ENCODE measurements around the gene QSOX1.
"Not testable (repeated sequence)": the region's sequence is repeated elsewhere in the genome, so short reads cannot be mapped to it uniquely, and the experiment has no call there.

QSOX1 gene

DNA sequence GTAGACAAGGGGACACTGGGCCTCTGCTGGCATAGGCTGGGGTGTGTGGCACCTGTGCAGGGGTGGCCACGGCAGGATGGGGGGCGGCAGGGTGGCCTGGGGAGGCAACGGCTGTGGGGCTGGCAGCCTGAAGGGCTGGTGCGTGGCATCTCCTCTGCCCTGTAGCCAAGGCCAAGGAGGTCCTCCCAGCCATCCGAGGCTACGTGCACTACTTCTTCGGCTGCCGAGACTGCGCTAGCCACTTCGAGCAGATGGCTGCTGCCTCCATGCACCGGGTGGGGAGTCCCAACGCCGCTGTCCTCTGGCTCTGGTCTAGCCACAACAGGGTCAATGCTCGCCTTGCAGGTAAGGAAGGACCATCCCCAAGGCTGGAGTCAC lies 39.4 kb downstream of the QSOX1 start:
- DNase-seq, result no peak

DNA sequence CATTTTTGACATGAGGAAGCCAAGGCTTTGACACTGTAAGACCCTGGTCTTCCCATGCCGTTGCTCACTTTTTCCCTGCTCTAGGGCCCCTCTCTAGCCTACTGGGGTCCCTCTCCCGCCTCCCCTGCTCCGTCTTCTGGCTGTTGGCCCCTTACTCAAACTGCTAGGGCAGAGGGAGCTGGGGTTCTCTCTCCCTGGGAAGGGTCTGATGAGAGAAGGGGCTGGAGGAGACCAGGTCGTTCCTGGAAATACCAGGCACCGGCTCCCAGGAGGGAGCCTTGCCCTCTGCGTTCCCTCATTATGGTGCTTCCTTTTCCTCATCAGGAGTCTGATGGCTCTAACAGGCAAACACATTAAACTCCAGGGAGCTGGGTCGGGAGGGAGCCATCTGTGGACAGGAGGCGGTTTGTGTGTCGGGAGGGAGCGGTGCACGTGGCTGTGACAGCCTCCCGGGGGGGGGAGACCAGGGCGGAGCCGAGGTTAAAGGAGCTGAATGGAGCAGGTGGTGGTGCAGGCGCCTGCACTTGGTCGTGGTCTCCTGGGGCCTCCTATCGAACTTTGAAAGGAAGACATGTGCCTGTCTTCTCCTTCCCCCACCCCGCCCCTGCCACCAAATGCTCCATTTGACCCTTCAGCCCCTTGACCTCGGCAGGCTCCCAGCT lies 40.0 kb downstream of the QSOX1 start:
- DNase-seq, result no peak

DNA sequence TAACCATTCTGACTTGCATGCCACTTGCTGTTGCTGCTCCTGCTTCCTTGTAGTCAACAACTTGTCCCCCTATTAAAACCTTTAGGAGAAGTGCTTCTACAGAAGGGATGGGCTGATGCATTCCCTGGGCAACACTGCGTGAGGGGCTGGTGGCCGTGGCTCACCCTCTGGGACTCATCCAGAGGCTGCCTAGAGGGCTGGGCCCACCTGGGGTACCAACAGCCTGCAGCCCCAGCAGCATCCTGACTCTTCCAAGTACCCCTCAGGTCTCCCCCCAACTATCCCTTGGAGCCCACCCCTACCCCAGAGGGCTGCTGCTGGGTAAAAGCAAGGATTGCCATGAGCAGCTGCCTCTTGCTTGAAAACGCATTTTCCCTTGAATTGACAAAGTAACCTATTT lies 40.7 kb downstream of the QSOX1 start:
- no peak for DNase-seq

DNA sequence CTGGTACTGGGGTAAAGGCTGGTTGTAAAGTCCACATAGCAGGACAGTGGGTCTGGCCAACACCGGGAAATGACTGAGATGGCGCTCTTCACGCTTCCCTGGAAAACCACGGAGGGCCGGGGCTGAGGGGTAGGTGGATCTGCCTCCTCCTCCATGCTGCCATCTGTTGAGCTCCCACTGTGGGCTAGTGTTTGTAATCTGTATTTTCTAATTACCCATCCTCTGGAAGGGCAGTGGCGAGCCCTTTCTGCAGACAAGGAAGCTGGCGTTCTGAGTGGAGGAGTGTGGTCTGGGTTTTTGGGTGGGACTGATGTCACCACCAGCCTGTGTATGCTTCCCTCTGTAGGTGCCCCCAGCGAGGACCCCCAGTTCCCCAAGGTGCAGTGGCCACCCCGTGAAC lies 41.2 kb downstream of the QSOX1 start:
- no peak for DNase-seq

GRCh38 chr1:180196436-180197003 lies 41.9 kb downstream of the QSOX1 start:
- no peak for DNase-seq

DNA sequence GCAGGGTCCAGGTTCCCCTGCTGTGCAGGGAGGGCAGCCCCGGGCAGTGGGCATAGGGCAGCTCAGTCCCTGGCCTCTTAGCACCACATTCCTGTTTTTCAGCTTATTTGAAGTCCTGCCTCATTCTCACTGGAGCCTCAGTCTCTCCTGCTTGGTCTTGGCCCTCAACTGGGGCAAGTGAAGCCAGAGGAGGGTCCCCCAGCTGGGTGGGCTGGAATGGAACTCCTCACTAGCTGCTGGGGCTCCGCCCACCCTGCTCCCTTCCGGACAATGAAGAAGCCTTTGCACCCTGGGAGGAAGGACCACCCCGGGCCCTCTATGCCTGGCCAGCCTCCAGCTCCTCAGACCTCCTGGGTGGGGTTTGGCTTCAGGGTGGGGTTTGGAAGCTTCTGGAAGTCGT lies 42.6 kb downstream of the QSOX1 start:
- DNase-seq, result no peak

DNA sequence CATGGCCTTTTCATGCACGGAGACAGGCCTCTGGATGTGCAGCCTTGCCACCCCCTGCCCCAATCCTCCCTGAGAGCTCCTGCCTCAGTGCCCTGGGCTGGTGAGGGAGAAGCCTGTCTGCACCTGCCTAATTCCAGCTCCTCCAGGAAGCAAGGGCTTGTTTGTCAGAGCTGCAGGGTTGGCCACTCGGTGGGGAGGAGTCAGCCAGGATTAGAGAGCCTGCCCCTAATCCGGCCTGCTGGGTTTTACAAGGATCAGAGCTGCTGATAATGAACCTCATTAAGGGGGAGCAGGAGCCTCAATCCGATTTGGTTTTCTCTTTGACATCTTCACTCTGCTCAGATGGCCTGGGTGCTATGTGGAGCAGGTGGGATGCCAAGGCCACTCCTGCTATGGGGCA lies 43.5 kb downstream of the QSOX1 start:
- no peak for DNase-seq

DNA sequence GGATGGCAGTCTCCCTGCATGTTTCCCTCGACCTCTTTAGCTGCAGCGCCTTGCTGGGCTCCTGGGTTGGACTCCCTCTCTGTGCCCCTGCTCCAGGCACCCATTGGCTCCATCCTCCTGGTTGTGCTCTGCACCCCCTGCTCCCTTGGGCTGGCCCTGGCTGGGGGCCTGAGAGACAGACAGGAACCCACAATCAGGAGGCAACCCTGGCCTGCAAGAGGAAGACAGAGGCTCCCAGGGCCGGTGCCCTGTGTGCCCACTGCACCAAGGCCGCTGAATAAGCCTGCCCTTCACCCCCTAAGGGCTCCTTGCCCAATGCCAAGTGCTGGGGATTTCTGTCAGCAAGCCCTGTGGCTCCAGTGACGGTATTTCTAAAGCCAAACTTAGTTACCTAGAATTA lies 43.9 kb downstream of the QSOX1 start:
- no peak for DNase-seq

- DNase-seq, result no peak
These were observed 44.3 kb downstream of the QSOX1 start for GRCh38 chr1:180199018-180199417.

DNA sequence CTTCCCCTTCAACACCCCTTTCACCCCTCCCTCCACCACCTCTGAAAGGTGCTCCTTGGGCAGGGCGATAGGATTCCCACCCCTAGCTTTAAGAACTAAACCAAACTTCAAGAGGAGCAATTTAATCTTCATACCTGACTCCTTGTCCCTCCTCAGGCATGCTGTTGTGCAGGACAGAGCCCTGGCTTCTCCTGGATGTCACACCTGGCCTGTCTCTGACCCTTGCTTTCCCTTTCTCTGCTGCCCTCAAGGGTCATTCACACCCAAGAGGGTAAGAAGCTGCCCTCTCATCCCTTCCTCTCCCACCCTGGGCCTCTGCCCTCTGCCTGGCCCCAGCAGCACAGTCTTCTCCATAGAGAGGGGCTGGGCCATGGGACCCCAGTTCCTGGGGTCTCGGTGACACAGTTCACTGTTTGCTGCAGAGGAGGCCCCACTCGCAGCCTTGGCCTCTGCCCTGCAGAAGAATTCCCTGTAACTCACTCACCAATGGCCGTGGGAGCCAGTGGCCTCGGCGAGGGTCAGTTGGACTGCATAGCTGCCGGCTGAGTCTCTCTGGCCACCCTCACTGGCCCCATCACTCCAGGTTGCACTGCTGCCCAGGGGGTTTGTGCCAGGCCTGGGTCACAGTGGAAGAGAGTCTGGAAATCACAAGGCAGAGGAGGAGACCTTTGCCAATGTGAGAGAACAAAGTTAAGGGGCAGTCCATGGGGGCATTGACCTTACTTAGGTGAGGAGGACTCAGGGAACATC lies 47.0 kb downstream of the QSOX1 start:
- DNase-seq, result no peak

DNA sequence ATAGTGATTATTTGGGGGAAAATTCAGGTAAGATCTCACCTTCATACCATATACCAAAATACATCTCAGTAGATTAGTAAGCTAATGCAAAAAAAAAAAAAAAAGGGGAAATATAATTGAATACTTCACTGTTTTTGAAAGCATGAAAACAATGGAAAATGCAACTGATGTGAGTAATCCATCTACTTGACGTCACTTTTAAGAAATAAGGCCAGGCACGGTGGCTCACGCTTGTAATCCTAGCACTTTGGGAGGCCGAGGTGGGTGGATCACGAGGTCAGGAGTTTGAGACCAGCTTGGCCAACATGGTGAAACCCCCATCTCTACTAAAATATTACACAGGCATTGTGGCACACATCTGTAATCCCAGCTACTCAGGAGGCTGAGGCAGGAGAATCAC lies 47.9 kb downstream of the QSOX1 start:
- not testable (repeated sequence) for DNase-seq

DNA sequence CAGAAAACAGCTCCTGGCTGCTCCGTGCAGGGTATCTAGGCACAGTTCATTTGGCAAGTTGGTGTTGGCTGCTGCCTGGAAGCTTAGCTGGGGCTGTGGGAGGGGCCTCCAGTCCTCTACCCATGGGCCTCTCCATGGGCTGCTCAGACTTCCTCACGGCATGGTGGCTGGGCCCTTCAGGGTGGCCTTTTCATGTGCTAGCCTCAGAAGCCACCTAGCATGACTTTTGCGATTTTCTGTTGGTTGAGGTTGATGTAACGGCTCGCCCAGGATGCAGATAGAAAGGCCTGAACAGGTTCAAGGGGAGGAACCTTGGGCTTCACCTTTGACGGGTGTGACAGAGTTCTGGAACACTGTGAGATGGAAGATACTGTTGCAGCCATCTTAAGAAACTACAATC lies 49.6 kb downstream of the QSOX1 start:
- no peak for DNase-seq

DNA sequence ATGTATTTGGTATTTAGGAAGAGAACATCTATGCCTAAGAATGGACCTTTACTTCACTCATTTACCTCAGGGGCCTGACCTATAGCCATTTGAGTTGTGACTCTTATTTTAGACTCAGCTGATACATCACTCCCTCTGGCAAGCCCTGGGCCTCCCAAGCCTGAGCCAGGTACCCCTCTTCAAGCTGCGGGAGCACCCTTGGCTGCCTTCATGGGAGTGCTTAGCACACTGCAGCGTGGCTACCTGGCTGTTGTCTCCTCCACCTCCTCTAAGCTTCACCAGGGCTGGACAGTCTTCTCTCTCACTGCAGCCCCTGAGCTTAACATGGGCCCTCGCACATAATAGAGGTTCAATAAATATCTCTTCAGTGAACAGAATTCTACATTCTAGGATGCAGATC lies 51.9 kb downstream of the QSOX1 start:
- DNase-seq, result no peak

- no peak for DNase-seq
These were observed 53.6 kb downstream of the QSOX1 start for GRCh38 chr1:180208264-180208663.

- no peak for DNase-seq
These were observed 55.4 kb downstream of the QSOX1 start for GRCh38 chr1:180210008-180210620.

GRCh38 chr1:180211156-180211859 lies 56.6 kb downstream of the QSOX1 start:
- no peak for DNase-seq

GRCh38 chr1:180211860-180212229 lies 57.2 kb downstream of the QSOX1 start:
- DNase-seq, result no peak

- no peak for DNase-seq
These were observed 58.9 kb downstream of the QSOX1 start for GRCh38 chr1:180213401-180214170.

DNA sequence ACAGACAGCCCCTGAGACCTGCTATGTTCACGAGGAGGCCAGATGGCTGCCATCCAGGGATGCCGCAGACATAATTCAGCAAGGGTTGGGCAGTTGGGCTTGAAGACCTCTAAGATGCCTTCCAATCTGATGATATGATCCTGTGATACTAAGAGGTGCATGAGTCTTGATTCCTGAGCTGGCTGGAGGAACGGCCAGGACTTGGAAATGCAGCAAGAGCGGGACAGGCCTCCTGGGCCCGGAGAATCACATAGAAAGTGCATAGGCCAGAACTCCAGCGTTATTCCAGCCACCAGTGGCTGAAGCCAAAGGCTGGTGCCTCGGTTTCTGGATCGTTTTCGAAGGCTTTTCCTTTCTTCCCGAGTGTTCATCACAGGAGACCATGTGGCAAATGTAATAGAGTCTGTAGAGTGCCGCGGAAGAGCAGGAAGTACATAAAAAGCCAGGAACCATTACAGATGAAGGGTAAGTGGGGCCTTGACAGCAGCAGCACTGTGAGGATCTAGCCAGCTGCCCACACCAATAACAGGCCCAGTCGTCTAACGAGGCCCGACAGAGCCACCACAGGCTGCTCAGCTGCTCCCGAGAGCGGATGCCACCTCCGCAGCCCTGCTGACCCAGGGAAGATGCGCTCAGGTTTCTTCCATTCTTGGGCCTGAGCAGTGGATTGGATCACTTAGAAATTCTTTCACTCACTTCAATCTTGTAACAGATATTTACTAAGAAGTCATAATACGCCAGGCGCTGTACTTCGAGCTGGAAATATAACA lies 61.4 kb downstream of the QSOX1 start:
- DNase-seq, result no peak

- DNase-seq, result no peak
These were observed 62.3 kb downstream of the QSOX1 start for GRCh38 chr1:180217006-180217405.

DNA sequence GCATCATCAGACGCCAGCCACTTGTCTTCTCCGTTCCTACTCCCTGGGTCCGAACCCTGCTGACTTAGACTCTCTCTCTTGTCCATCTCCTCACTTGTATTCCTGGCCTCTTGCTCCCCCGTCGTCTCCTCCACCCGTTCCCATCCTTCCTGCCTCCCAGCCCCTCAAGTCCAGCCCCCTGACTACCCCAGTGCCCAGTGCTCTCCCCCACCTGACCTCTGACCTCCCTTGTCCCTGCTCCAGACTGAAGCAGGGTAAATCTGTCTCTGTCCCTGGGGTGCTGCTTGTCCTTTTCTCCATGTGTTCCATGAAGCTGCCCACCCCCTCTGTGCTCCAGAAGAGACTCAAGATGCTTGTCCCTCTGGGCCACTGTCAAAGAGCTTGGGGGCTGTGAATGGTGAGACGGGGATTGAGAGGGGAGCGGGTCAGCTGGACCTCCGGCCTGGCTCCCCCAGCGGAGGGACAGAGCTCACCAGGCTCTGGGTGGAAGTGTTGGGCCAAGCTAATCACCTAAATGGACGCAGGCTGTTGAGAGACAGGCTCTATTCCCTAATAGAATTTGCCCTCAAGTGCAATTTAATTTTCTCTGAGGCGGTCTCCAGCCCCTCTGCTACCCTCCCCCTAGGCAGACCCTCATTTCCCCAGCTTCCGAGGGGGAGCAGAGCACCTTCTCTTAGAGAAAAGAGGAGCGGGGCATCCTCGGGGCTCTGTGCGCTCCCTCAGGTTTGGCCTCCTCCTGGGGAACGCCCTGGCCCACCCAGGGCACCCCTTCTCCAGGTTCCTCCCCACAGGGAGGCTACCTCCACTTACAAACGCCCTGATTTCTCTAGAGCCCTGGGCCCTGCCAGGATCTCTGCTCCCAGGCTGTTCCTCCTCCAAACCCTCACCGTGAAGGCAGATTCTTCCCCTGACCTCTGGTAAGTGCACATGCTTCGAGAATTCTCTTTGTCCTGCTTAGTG lies 64.4 kb downstream of the QSOX1 start:
- no peak for DNase-seq

Measured in DMS79 treated with DMSO at 0.1 percent for 48 hours (cell line).